ENCODE measurements around the gene MED10. TPM values are rescaled to one million over a fixed set of nuclear protein-coding genes. Genes with fewer than 3 reads are reported as not detected.
A peak's percentile ranks its signal among the peaks of the same experiment; 100 is the strongest.

The MED10 gene
- total and polyA plus RNA-seq, 2 donors (not counting 3 experiments of a cell fraction or from before 2014, with no cell fraction given): 55.6 to 56.3 TPM

GRCh38 chr5:6418679-6419276 is 40.4 kb upstream of the MED10 start:
- dilution Hi-C loops (cut with MboI; ENCODE audit: extremely low pct_ligation_motif_present, low sequenced_read_pairs): no loop called here
- H3K36me3 ChIP-seq (ENCODE audit: control insufficient read depth in 2 of 2, extremely low read depth in 1 of 2, insufficient read depth in 2 of 2, low read length in 2 of 2): no peaks in the 10 kb centered on the region
- DNase-seq (ENCODE audit: low read depth, low spot score): no peak
- no peaks in the 10 kb centered on the region for H3K9me3 ChIP-seq (replicated peaks; ENCODE audit: control insufficient read depth, insufficient read depth, low read length)
- intact Hi-C loops (cut with micrococcal nuclease): loop anchor here (1.0 kb wide), 2 partner anchors 40 to 46 kb away; partner anchors contain the start of gene MED10
- FAIRE-seq: no peak
- POLR2A ChIA-PET: no interaction called here
- peak overlapping the region; percentile 15 for H3K9ac ChIP-seq (replicated peaks; ENCODE audit: extremely low read depth, insufficient read depth, low read length)
- peak overlapping the region; percentile 19 for H3K4me2 ChIP-seq (ENCODE audit: insufficient read depth, low read length)
- no peaks in the 10 kb centered on the region for H3K27me3 ChIP-seq (ENCODE audit: control insufficient read depth in 2 of 2, insufficient read depth in 2 of 2, low read length in 2 of 2)
- H3K79me2 ChIP-seq (ENCODE audit: control insufficient read depth, insufficient read depth, low read length): no peaks in the 10 kb centered on the region
- no peak overlapping the region for H2AFZ ChIP-seq (ENCODE audit: low read depth, low read length)
- BruUV-seq (replicated peaks): no TSS peak
- H3K4me3 ChIP-seq (replicated peaks in 1 of 3; ENCODE audit: insufficient read depth in 1 of 3, low read depth in 1 of 3, low read length in 3 of 3): no peak overlapping the region
- peak overlapping the region; percentile 74 for H3K27ac ChIP-seq (ENCODE audit: insufficient read depth, low read depth, low read length)
- CTCF ChIA-PET: interaction anchor here (0.9 to 1.1 kb wide), 2 partner anchors 13 to 41 kb away, joined by 3 to 6 read pairs; partner anchors contain the start of gene MED10
- H3K9me1 ChIP-seq (replicated peaks; ENCODE audit: control insufficient read depth, extremely low read depth, insufficient read depth, low read length): no peaks in the 10 kb centered on the region
- no peak for TF ChIP-seq POLR2AphosphoS5 (IDR thresholded peaks at IDR 0.05; ENCODE audit: insufficient read depth, low read depth, low read length)
- no peak for TF ChIP-seq CTCF (IDR thresholded peaks at IDR 0.05; ENCODE audit: extremely low read depth in 1 of 2, insufficient read depth in 1 of 2, low read depth in 1 of 2, low read length in 2 of 2)
- no peak for TF ChIP-seq EZH2 (IDR thresholded peaks at IDR 0.05; ENCODE audit: borderline replicate concordance, low read depth, low read length, severe bottlenecking)
- TF ChIP-seq GATA2 (IDR thresholded peaks at IDR 0.05; ENCODE audit: insufficient read depth, insufficient read length, low read depth, low read length): no peak
- no peak for TF ChIP-seq JUN (IDR thresholded peaks at IDR 0.05; ENCODE audit: borderline replicate concordance, insufficient read depth, insufficient read length, low read depth)
- TF ChIP-seq POLR2A (IDR thresholded peaks at IDR 0.05; ENCODE audit: low read depth, low read length): no peak
- TF ChIP-seq MYC (IDR thresholded peaks at IDR 0.05; ENCODE audit: low read depth, low read length): no peak
- no peak for TF ChIP-seq MAX (IDR thresholded peaks at IDR 0.05; ENCODE audit: insufficient read depth, insufficient read length)
- TF ChIP-seq FOS (IDR thresholded peaks at IDR 0.05; ENCODE audit: borderline replicate concordance, insufficient read depth, low read length): no peak
- no peaks in the 10 kb centered on the region for H4K20me1 ChIP-seq (replicated peaks; ENCODE audit: control insufficient read depth, extremely low read depth, insufficient read depth, low read length)
- H3K4me1 ChIP-seq (ENCODE audit: control insufficient read depth, extremely low read depth, insufficient read depth, low read length): peaks cover 40% of the 10 kb centered on the region

Measured in endothelial cell of umbilical vein (primary cell).